ENCODE data around the gene OR9A4.

OR9A4 gene

DNA sequence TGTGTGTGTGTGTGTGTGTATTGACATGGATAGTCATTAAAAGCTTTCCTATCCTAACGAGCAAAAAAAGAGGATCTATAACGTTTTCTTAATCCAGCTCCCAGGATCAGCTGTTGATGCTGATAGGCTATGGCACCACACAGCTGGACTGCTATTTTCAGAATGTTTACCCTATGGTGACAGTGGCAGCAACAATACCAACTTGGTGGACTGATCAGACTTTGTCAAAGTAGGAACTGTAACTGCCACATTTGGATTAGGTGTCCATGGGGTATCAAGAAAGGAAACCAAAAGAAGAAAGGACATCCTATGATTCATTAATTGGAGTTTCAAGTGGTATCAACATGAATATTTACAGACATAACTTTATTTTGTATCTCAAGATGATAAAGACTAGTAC is 33.3 kb downstream of the OR9A4 start:
- DNase-seq, result no peak

DNA sequence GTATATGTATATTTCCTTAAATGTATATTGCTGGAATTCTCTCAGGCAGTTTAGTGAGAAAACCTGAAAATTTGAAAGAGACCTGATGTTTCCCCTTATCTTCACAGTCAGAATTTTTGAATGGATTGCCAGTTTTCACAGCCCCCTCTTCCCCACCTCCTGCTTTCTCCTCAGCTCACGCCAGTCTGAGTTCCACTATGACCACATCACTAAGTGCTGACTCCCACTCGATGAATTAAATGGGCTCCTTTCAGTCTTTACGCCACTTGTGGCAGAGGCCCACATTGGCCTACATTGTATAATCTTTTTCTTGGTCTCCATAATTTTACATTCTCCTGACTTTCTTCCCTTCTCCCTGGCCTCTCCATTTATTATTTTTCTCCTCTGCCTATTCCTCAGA is 33.7 kb downstream of the OR9A4 start:
- DNase-seq, result no peak

DNA sequence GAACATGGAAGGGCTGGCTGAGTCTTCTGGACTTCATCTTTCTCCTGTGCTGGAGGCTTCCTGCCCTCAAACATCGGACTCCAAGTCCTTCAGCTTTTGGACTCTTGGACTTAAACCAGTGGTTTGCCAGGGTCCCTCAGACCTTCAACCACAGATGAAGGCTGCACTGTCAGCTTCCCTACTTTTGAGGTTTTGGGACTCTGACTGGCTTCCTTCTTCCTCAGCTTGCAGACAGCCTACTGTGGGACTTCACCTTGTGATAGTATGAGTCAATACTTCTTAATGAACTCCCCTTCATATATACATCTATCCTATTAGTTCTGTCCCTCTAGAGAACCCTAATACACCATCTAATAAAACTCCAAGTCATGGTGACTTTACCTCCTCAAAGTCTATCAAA is 34.6 kb downstream of the OR9A4 start:
- DNase-seq, result no peak

DNA sequence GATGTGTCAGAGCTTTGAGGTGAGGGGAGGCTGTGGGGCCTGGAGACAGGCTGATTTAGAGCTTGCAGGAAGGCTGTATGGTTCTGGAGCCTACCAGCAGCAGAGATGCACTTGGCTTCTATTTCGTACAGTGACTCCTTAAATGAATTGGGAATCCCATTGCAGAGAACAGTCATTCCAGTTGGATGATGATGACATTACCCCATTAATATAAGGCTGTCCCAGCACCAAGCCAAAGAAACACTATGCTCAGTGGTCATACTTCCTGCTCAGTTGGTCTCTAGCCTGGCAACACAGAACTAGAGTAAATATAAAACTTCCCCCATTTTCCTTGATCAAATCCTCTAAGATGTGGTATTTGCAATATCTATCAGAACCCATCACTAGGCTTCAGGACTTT is 36.3 kb downstream of the OR9A4 start:
- DNase-seq, result no peak

DNA sequence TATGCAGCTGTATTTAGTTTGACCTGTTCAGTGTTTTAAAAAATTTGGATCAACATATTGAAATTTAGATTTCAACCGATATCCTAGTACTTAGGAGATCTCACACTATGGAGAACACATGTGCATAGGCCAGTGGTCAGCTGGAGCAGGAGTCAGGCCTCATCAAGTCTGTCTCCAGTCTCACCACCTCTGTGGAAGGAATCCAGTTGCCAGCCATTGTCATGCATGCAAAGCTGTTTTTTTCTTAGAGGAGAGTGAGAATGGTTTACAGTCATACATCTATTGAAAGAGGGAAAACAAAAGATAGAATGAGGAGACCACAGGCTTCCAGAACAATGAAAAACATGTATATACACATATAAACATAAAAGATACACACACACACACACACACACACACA is 38.1 kb downstream of the OR9A4 start:
- DNase-seq, result no peak

DNA sequence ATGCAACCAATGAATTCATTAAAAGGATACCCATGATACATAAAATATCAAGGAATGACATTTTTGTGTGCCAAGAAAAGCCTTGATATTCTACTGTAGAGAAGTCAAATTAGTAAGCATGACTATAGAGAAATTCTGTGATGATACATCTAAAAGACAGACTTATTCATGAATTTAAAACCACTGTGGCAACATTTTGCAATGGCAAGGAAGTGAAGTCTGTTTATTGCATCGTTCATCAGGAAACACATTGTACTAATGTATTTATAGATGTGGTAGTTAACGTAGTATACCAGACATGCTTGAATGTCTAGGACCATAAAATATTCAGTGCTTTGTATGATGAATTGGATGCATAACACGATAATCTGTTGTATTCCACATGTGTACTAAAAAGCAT is 39.9 kb downstream of the OR9A4 start:
- DNase-seq, result no peak

DNA sequence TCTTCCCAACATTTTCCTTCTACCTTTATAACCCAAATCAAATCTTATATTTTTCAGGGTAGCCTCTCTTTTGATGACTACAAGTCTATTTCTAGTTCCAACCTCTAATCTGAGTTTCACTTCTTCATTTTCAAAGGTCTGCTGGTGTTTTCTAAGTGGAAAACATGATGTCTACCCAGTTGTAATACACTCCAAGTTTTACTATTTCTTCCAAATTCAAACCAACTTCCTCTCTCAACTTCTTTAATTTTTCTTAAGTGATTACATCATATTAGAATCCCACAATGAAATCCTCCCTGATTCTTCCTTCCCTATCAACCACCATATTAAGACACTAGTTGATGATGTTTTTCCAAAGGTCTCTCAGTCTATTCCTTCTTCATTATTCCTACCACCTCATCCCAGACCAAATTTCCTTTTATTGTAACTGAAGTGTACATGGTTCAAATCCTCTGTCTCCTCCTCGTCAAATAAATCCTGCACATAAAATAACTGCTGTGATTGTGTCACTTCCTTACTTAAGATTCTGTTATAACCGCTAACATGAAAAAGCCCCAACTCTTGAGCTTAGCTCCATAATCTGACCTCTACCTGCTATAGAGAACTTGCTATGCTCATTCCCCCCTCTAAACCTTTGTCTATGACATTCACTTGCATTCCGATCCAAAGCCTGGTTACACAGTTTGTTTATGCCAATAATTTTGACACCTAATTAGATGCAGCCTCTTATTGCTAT is 44.7 kb downstream of the OR9A4 start:
- DNase-seq, result no peak
